GM10248 (cell line): ENCODE data around the gene ESAM.

Experiments
- CTCF ChIA-PET: fragments of 300-600 bp; sonication (Branson Sonifier 250); formaldehyde crosslinking; extraction: SDS; loops from one replicate; lab custom pipeline; 2021; ENCODE audit warnings: antibody characterized with exemption; lab: Yijun Ruan, JAX
- POLR2A ChIA-PET: fragments of 350-650 bp; sonication (Branson Sonifier 250); formaldehyde crosslinking; extraction: SDS; loops from one replicate; lab custom pipeline; 2020; ENCODE audit warnings: antibody characterized with exemption; lab: Yijun Ruan, JAX
- DNase-seq: peaks from one replicate; pipeline ENCODE4 v3.0.0; 2012; ENCODE audit errors: extremely low spot score
- CTCF ChIP-seq: IDR thresholded peaks from 2 replicates; pipeline ENCODE4 v1.5.1; 2012; ENCODE audit warnings: mild to moderate bottlenecking, low read depth; ENCODE audit errors: extremely low read depth, missing control alignments, control extremely low read depth

ESAM gene

DNA sequence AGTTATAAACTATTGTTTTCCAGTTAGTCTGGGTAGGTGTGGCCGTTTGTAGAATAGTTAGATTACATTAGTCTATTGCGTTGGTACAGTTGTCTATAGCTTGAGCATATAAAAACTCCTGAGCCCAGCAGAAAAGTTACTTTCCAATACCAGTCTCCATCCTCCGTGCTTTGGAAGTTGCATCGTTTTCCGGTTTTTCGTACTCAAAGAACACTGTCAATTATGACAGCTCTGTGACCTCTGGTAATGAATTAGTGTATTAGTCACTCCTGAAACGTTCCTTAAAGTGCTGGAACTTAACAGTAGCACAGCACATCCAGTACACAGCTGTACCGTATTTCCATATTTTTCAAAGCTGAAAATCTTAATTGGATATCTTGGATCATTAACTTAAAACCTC lies 38.9 kb upstream of the ESAM start:
- POLR2A ChIA-PET: no interaction called here
- no peak for TF ChIP-seq CTCF
- peak; percentile 12 for DNase-seq
- CTCF ChIA-PET: interaction anchor here (0.8 to 24.9 kb wide), 13 partner anchors 8 to 150 kb away, joined by 3 to 381 read pairs (median 3); partner anchors contain the start of gene ESAM

DNA sequence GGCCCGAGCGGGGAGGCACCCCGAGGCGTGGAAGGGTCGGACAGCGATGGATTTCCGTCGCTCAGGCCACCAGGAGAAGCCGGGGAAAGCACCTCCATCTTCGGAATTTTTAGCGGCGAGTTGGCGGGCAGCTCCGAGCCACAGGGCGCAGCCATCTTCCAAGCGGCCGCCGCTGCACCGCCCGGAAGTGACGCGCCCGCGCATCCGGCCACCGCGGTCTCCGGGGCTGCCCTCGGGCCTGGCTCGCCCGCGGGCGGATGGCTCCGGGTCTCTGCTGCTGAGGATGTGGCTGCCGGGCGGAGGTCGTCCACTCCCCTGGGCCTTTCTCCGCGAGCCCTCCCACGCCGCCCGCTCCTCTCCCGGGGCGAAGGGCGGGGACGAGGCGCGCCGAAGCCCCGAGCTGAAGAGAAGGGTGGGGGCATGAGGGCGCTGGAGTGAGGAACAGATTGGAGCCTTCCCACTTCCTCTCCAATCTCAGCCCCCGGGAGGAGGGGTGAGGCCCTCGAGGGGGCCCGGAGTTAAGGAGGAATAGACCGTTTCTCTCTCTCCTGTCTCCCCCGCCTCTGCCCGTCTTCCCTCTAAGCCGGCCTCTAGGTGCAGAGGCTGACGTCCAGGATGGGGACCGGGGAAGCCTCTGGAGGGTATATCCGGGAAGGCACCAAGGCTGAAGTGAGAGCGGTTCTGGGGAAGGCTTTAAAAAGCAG lies 38.3 kb upstream of the ESAM start, which contains the start of gene MSANTD2:
TSS of gene MSANTD2 (minus strand) at position 181 of the 704 bp plus-strand sequence. CDS start at position 155, 26 bp downstream.
- TF ChIP-seq CTCF: no peak
- ChIA-PET CTCF (interaction anchor here (0.8 to 24.9 kb wide), 11 partner anchors 9 to 158 kb away, joined by 3 to 381 read pairs (median 5); partner anchors contain the start of gene ESAM), POLR2A (no interaction called here)
- DNase-seq: peak; percentile 90

GRCh38 chr11:124799348-124800225 lies 37.5 kb upstream of the ESAM start:
- CTCF ChIA-PET: interaction anchor here (0.8 to 24.9 kb wide), 14 partner anchors 10 to 158 kb away, joined by 3 to 381 read pairs (median 6); partner anchors contain the start of gene ESAM
- peak; percentile 61 for DNase-seq
- POLR2A ChIA-PET: no interaction called here
- no peak for TF ChIP-seq CTCF

- CTCF ChIA-PET: interaction anchor here (0.8 to 24.9 kb wide), 11 partner anchors 9 to 175 kb away, joined by 3 to 381 read pairs (median 8); partner anchors contain the start of gene ESAM
- TF ChIP-seq CTCF: no peak
- no peak for DNase-seq
- POLR2A ChIA-PET: no interaction called here
Measured at GRCh38 chr11:124798991-124799347, 36.9 kb upstream of the ESAM start.

DNA sequence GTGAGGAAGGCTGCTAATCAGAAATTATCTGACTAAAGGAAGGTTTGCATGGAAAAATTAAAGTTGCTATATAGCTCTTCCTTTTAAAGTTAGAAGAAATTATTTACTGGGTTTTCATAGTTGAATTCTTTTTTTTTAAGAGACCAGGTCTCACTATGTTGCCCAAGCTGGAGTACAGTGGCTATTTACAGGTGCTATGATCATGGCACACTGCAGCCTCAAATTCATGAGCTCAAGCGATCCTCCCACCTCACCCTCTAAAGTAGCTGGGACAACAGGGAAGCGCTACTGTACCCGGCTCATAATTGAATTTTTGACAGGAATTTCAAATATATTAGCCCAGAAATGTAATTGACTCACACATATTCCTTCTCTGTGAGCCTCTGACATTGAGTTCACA lies 34.2 kb upstream of the ESAM start:
- ChIA-PET POLR2A (interaction anchor here (0.7 kb wide), 2 partner anchors 33 to 143 kb away, joined by 3 to 5 read pairs; no protein-coding TSS in a partner anchor), CTCF (interaction anchor here (0.9 to 24.9 kb wide), 5 partner anchors 9 to 126 kb away, joined by 3 to 381 read pairs (median 23); partner anchors contain the start of gene ESAM)
- DNase-seq: no peak
- TF ChIP-seq CTCF: no peak
